ENCODE measurements around the gene TOP2B. TPM values are rescaled to one million over a fixed set of nuclear protein-coding genes. Genes with fewer than 3 reads are reported as not detected.

The TOP2B gene
- total RNA-seq, 6 experiments from 2014 or later: 26.3 to 42.3 (median 33.5) TPM

DNA sequence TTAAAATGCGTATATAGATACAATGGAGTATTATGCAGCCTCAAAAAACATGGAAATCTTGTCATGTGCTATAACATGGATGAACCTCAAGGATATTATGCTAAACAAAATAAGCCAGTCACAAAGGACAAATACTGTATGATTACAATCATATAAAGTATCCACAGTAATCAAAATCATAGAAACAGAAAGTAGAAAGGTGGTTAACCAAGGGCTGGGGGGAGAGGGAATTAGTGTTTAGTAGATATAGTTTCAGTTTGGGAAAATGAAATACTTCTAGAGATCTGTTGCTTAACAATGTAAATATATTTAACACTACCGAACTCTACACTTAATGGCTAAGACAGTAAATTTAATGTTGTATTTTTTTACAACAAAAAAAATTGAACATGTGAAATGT lies 9.0 kb downstream of the TOP2B start:
- no peak for ATAC-seq

DNA sequence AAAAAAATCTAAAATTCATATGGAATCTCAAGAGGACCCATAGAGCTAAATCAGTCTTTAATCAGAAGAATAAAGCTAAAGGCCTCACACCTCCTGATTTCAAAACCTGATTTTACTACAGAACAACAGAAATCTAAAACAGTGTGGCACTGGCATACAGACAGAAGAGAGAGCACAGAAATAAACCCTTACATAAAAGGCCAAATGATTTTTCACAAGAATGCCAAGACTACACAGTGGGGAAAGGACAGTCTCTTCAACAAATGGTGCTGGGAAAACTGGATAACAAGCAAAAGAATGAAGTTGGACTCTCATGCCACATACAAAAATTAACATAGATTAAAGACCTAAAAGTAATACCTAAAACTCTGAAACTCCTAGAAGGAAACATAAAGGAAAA lies 10.1 kb downstream of the TOP2B start:
- no peak for ATAC-seq
- no peaks in the 10 kb centered on the region for H3K36me3 ChIP-seq

More for the DNA sequence above, 9.0 kb downstream of the TOP2B start:
- Histone ChIP-seq H3K4me3 (no peak overlapping the region), H3K36me3 (no peaks in the 10 kb centered on the region), H3K9me3 (no peaks in the 10 kb centered on the region), H3K27me3 (no peaks in the 10 kb centered on the region), H3K27ac (no peak overlapping the region), H3K4me1 (peaks cover 0 to 22% (median 2%) of the 10 kb centered on the region in 4 donors)
- TF ChIP-seq POLR2A (IDR thresholded peaks at IDR 0.05): no peak
- TF ChIP-seq, protein P1, sequence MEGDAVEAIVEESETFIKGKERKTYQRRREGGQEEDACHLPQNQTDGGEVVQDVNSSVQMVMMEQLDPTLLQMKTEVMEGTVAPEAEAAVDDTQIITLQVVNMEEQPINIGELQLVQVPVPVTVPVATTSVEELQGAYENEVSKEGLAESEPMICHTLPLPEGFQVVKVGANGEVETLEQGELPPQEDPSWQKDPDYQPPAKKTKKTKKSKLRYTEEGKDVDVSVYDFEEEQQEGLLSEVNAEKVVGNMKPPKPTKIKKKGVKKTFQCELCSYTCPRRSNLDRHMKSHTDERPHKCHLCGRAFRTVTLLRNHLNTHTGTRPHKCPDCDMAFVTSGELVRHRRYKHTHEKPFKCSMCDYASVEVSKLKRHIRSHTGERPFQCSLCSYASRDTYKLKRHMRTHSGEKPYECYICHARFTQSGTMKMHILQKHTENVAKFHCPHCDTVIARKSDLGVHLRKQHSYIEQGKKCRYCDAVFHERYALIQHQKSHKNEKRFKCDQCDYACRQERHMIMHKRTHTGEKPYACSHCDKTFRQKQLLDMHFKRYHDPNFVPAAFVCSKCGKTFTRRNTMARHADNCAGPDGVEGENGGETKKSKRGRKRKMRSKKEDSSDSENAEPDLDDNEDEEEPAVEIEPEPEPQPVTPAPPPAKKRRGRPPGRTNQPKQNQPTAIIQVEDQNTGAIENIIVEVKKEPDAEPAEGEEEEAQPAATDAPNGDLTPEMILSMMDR (IDR thresholded peaks at IDR 0.05): no peak
- intact Hi-C loops (cut with DNase I): no loop called here
- DNase-seq: no peak
- WGBS (ENCODE audit: insufficient coverage, low coverage, low lambda C conversion rate, missing lambda C conversion rate): 88% methylated on average over 2 of the region's 2 CpGs

DNA sequence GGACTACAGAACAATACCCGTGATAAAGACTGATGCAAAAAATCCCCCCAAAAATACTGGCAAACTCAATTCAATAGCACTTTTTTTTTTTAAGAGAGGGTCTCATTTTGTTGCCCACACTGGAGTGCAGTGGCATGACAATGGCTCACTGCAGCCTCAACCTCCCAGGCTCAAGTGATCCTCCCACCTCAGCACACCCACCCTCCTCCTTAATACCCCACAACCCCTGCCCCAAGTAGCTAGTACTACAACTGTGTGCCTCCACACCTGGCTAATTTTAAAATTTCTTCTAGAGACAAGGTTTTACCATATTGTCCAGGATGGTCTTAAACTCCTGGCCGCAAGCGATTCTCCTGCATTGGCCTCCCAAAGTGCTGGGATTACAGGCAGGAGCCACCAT lies 11.4 kb downstream of the TOP2B start:
- H3K27ac ChIP-seq: no peak overlapping the region
- TF ChIP-seq, protein P1 (IDR thresholded peaks at IDR 0.05): no peak
- no peak for TF ChIP-seq POLR2A (IDR thresholded peaks at IDR 0.05)
- ATAC-seq (no peak), DNase-seq (no peak)
- WGBS (ENCODE audit: insufficient coverage, low coverage, low lambda C conversion rate, missing lambda C conversion rate): 93% methylated on average over 3 of the region's 3 CpGs
- no peak overlapping the region for H3K4me3 ChIP-seq
- peaks cover 0 to 8% (median 0%) of the 10 kb centered on the region in 4 donors for H3K4me1 ChIP-seq
- H3K36me3 ChIP-seq: no peaks in the 10 kb centered on the region
- no peaks in the 10 kb centered on the region for H3K9me3 ChIP-seq
- intact Hi-C loops (cut with DNase I): no loop called here
- no peaks in the 10 kb centered on the region for H3K27me3 ChIP-seq

More for the DNA sequence above, 10.1 kb downstream of the TOP2B start:
- H3K4me1 ChIP-seq: peaks cover 0 to 16% (median 0%) of the 10 kb centered on the region in 4 donors
- DNase-seq: no peak
- H3K9me3 ChIP-seq: no peaks in the 10 kb centered on the region
- no peak overlapping the region for H3K4me3 ChIP-seq
- intact Hi-C loops (cut with DNase I): no loop called here
- TF ChIP-seq, protein P1 (IDR thresholded peaks at IDR 0.05): no peak
- no peak for TF ChIP-seq POLR2A (IDR thresholded peaks at IDR 0.05)
- H3K27ac ChIP-seq: no peak overlapping the region
- H3K27me3 ChIP-seq: no peaks in the 10 kb centered on the region

DNA sequence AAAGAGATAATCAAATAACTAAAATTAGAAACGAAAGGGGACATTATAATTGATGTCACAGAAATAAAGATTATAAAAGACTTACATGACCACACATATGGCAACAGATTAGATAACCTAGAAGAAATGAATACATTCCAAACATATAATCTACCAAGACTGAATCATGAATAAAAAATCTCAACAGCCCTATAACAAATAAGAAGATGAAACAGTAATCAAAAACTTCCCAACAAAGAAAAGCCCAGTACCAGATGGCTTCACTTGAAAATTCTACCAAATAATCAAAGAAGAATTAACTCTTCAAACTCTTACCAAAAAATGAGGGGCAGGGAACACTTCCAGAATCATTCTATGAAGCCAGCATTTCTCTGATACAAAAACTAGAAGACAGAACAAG lies 11.8 kb downstream of the TOP2B start:
- Histone ChIP-seq H3K27ac (no peak overlapping the region), H3K4me3 (no peak overlapping the region), H3K9me3 (no peaks in the 10 kb centered on the region), H3K27me3 (no peaks in the 10 kb centered on the region), H3K4me1 (peaks cover 0 to 9% (median under 1%) of the 10 kb centered on the region in 4 donors), H3K36me3 (no peaks in the 10 kb centered on the region)
- TF ChIP-seq, protein P1 (IDR thresholded peaks at IDR 0.05): no peak
- no peak for TF ChIP-seq POLR2A (IDR thresholded peaks at IDR 0.05)
- intact Hi-C loops (cut with DNase I): no loop called here
- DNase-seq: no peak
- WGBS (ENCODE audit: insufficient coverage, low coverage, low lambda C conversion rate, missing lambda C conversion rate): 23% methylated on average over 1 of the region's 1 CpG
- ATAC-seq: no peak
